ENCODE results near the gene USP48. TPM values are rescaled to one million over a fixed set of nuclear protein-coding genes. Genes with fewer than 3 reads are reported as not detected.

USP48 gene
- total RNA-seq, 2 donors from 2014 or later: 72.8 to 130 TPM

DNA sequence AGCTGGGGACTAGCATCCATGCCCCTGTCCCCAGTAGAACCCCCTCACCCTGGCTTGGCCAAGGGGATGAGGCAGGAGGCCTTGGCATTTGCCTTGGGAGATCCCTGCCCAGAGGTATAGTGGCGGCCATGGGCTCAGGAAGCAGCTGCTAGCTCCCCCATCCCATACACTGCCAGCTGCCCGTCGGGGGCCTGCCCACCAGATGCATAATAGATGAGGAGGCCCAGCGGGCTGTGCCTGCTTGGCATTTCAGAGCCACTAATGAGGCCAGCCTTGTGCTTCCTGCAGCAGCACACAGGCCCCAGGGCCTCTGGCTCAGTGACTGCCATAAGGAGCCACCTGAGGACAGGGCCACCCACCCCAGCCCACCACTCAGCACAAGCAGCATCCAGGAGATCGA, 137.4 kb downstream of the USP48 start:
- ATAC-seq: no peak
- Mint-ChIP-seq H3K4me1 (ENCODE audit: low read depth in 2 of 2) (peaks cover 0 to 2% of the 10 kb centered on the region in 2 donors), H3K27me3 (peaks cover 19 to 27% of the 10 kb centered on the region in 2 donors)

DNA sequence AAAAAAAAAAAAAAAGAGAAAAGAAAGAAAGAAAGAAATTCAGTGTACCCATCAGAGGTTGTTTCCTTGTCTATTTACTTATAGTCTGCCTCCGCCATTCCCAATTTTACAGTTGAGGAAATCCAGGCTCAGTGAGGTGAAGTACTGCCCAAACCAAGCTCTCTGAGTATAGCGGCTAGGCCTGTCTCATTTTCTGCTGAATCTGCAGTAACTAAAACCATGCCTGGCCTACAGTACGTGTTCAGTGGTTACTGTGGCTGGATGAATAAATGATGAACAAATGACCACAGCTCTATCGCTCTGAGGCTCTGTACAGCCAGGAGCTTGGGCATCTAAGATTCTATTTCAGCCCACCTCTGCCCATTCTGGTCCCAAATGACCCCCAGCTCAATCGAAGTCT, 138.0 kb downstream of the USP48 start:
- Mint-ChIP-seq H3K36me3 (no peaks in the 10 kb centered on the region), H3K27ac (no peak overlapping the region), H3K4me3 (no peak overlapping the region), H3K9me3 (no peaks in the 10 kb centered on the region), H3K4me1 (ENCODE audit: low read depth in 2 of 2) (peaks cover 0 to 2% of the 10 kb centered on the region in 2 donors), H3K27me3 (peaks cover 19 to 27% of the 10 kb centered on the region in 2 donors)
- no peak for ATAC-seq
- DNase-seq (ENCODE audit: low spot score): no peak

More for the DNA sequence above, 137.4 kb downstream of the USP48 start:
- no peak overlapping the region for H3K27ac Mint-ChIP-seq
- DNase-seq (ENCODE audit: low spot score): no peak
- H3K4me3 Mint-ChIP-seq: no peak overlapping the region
- no peaks in the 10 kb centered on the region for H3K9me3 Mint-ChIP-seq
- H3K36me3 Mint-ChIP-seq: no peaks in the 10 kb centered on the region

GRCh38 chr1:21644348-21644747, 138.6 kb downstream of the USP48 start:
- no peak for DNase-seq (ENCODE audit: low spot score)
- peaks cover 0 to 2% of the 10 kb centered on the region in 2 donors for H3K4me1 Mint-ChIP-seq (ENCODE audit: low read depth in 2 of 2)

GRCh38 chr1:21643624-21644023, 139.3 kb downstream of the USP48 start:
- H3K27ac Mint-ChIP-seq: no peak overlapping the region
- DNase-seq (ENCODE audit: low spot score) (no peak), ATAC-seq (no peak)
- no peak overlapping the region for H3K4me3 Mint-ChIP-seq
- H3K36me3 Mint-ChIP-seq: no peaks in the 10 kb centered on the region
- H3K27me3 Mint-ChIP-seq: peaks cover 18% of the 10 kb centered on the region in 2 donors
- peaks cover 0 to 2% of the 10 kb centered on the region in 2 donors for H3K4me1 Mint-ChIP-seq (ENCODE audit: low read depth in 2 of 2)
- H3K9me3 Mint-ChIP-seq: no peaks in the 10 kb centered on the region

More at GRCh38 chr1:21644348-21644747, 138.6 kb downstream of the USP48 start:
- no peak overlapping the region for H3K4me3 Mint-ChIP-seq
- H3K36me3 Mint-ChIP-seq: no peaks in the 10 kb centered on the region
- peaks cover 19 to 26% of the 10 kb centered on the region in 2 donors for H3K27me3 Mint-ChIP-seq
- H3K27ac Mint-ChIP-seq: no peak overlapping the region
- no peaks in the 10 kb centered on the region for H3K9me3 Mint-ChIP-seq
- ATAC-seq: no peak

DNA sequence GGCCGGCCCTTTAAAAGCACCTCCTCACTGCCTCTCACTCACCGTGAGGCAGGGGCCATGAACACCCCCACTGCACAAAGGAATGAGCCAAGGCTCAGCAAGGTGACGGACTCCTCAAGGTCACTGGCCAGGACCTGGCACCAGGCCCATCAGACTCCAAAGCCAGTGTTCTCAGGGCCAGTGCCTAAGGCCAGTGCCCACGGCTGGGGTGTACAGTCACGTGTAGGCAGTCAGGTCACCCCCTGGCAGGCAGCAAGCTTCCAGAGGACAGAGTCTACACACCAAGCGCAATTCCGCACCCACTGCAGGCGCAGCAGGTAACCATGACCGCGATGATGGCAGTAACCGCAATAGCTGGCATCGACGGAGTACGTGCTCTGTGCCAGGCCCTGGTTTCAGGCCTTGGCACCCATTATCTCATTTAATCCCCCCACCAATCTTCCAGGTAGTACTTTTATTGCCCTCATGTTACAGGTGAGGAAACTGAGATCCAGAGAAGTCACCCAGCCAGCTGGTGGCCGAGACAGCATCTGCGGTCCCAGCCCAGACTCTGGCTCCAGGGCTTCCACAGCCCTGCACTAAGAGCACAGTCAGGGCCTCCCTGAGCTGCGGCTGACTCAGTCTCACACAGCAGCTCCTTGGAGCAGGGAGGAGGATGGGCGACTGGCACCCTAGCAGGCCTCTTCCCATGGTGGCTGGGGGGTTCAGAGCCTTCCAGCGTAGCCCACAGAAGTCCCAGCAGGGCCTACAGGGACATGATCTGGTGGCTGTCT, 140.8 kb downstream of the USP48 start:
- Mint-ChIP-seq H3K4me3 (no peak overlapping the region), H3K36me3 (no peaks in the 10 kb centered on the region), H3K27ac (no peak overlapping the region), H3K4me1 (ENCODE audit: low read depth in 2 of 2) (no peaks in the 10 kb centered on the region), H3K27me3 (peaks cover 11 to 14% of the 10 kb centered on the region in 2 donors), H3K9me3 (no peaks in the 10 kb centered on the region)
- DNase-seq (ENCODE audit: low spot score) (no peak), ATAC-seq (no peak)

GRCh38 chr1:21641537-21641936, 141.4 kb downstream of the USP48 start:
- Mint-ChIP-seq H3K27ac (no peak overlapping the region), H3K27me3 (peaks cover 8 to 10% of the 10 kb centered on the region in 2 donors), H3K4me1 (ENCODE audit: low read depth in 2 of 2) (no peaks in the 10 kb centered on the region), H3K9me3 (no peaks in the 10 kb centered on the region), H3K4me3 (no peak overlapping the region), H3K36me3 (no peaks in the 10 kb centered on the region)
- no peak for DNase-seq (ENCODE audit: low spot score)
- ATAC-seq: no peak

DNA sequence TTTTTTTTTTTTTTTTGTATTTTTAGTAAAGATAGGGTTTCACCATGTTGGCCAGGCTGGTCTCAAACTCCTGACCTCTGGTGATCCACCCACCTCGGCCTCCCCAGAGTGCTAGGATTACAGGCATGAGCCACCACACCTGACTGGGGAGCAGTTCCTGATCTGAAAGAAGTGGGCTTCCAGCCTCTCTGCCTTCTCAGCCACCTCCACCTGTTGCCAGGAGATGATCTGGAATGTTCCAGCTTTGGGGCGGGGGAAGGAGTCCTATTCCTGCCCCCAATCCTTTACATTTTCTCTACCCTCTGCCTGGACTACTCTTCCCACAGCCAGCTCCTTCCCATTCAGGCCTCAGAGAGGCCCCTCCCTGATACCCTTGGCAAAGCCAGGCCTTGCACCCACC, 141.9 kb downstream of the USP48 start:
- Mint-ChIP-seq H3K27ac (no peak overlapping the region), H3K4me1 (ENCODE audit: low read depth in 2 of 2) (no peaks in the 10 kb centered on the region), H3K9me3 (no peaks in the 10 kb centered on the region), H3K4me3 (no peak overlapping the region), H3K36me3 (no peaks in the 10 kb centered on the region), H3K27me3 (peaks cover 10% of the 10 kb centered on the region in 2 donors)
- ATAC-seq: no peak
- no peak for DNase-seq (ENCODE audit: low spot score)

GRCh38 chr1:21640653-21641052, 142.3 kb downstream of the USP48 start:
- H3K27me3 Mint-ChIP-seq: peaks cover 10% of the 10 kb centered on the region in 2 donors
- H3K27ac Mint-ChIP-seq: no peak overlapping the region
- no peak overlapping the region for H3K4me3 Mint-ChIP-seq

DNA sequence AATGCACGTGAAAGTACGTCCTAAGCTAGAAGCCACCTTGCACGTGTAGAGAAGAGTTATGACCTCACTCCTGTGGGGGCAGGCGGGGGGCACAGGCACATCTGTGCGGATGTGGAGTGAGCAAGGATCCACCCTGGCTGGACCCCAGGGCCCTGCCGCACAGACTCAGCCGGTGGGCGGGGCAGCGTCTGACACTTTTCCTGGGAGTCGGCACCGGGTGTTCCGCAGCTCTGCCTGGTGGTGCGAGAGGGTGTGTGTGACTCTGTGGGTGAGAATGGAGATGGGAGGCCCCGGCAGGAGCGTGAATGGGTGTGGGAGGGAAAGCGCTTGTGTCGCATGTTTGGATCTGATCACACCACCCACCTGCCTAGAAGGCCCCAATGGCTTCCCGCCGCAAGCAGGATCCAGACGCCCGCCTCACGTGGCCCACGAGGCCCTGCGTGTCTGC, 143.3 kb downstream of the USP48 start:
- Mint-ChIP-seq H3K27ac (no peak overlapping the region), H3K36me3 (no peaks in the 10 kb centered on the region), H3K9me3 (no peaks in the 10 kb centered on the region), H3K27me3 (peaks cover 10 to 13% of the 10 kb centered on the region in 2 donors), H3K4me1 (ENCODE audit: low read depth in 2 of 2) (no peaks in the 10 kb centered on the region), H3K4me3 (no peak overlapping the region)
- DNase-seq (ENCODE audit: low spot score): no peak
- ATAC-seq: no peak

More at GRCh38 chr1:21640653-21641052, 142.3 kb downstream of the USP48 start:
- no peak for DNase-seq (ENCODE audit: low spot score)
- H3K9me3 Mint-ChIP-seq: no peaks in the 10 kb centered on the region
- no peak for ATAC-seq
- H3K4me1 Mint-ChIP-seq (ENCODE audit: low read depth in 2 of 2): no peaks in the 10 kb centered on the region
- H3K36me3 Mint-ChIP-seq: no peaks in the 10 kb centered on the region

DNA sequence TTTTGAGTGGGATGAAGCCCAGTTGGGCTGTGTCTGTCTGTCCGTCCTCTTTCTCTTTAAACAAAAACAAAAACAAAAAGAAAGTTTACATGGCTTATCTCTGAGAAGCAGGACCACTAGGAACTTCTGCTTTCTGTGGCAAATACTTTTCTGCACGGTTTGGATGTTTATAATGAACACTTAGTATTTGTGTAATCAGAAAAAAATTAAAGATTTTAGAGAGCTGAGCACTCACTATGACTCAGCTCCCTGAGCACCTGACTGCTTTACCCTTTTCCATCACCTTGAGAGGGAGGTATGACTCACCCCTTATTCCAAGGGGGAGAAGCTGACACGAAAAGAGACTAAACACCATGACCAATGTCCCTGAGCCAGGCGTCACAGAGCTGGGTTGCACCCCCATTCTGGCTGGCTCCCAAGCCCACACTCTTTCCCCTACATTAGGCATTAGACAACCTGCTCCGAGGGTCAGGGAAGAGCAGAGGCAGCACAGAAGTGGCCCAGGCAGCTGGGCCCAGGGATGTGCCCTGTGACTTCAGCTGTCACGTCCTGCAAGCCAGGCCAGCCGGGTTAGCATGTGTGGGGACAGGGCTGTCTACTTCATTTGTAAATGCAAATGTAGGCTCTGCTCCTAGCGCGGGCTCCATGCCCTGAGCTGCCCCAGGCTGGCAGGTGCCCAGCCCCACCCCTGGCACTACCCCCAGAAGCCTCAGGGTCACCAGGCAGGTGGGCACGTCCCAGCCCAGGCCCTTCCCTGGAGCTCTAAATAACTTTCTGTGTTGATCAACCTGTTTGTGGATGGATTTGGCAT, 144.2 kb downstream of the USP48 start:
- Mint-ChIP-seq H3K27ac (no peak overlapping the region), H3K27me3 (peaks cover 9 to 11% of the 10 kb centered on the region in 2 donors), H3K36me3 (no peaks in the 10 kb centered on the region), H3K4me3 (no peak overlapping the region), H3K9me3 (no peaks in the 10 kb centered on the region), H3K4me1 (ENCODE audit: low read depth in 2 of 2) (no peaks in the 10 kb centered on the region)
- ATAC-seq (no peak), DNase-seq (ENCODE audit: low spot score) (no peak)

- Mint-ChIP-seq H3K27ac (no peak overlapping the region), H3K4me3 (no peak overlapping the region), H3K27me3 (peaks cover 5 to 14% of the 10 kb centered on the region in 2 donors), H3K36me3 (no peaks in the 10 kb centered on the region), H3K9me3 (no peaks in the 10 kb centered on the region), H3K4me1 (ENCODE audit: low read depth in 2 of 2) (no peaks in the 10 kb centered on the region)
- ATAC-seq (no peak), DNase-seq (ENCODE audit: low spot score) (no peak)
These were observed 145.4 kb downstream of the USP48 start for GRCh38 chr1:21637514-21637913.

- Mint-ChIP-seq H3K36me3 (no peaks in the 10 kb centered on the region), H3K27me3 (peaks cover 5 to 14% of the 10 kb centered on the region in 2 donors), H3K9me3 (no peaks in the 10 kb centered on the region), H3K4me3 (no peak overlapping the region), H3K27ac (no peak overlapping the region), H3K4me1 (ENCODE audit: low read depth in 2 of 2) (no peaks in the 10 kb centered on the region)
- DNase-seq (ENCODE audit: low spot score): no peak
- no peak for ATAC-seq
These were observed 146.9 kb downstream of the USP48 start for GRCh38 chr1:21636029-21636428.

GRCh38 chr1:21634806-21635535, 148.0 kb downstream of the USP48 start:
- no peaks in the 10 kb centered on the region for H3K9me3 Mint-ChIP-seq
- no peak overlapping the region for H3K27ac Mint-ChIP-seq
- H3K4me1 Mint-ChIP-seq (ENCODE audit: low read depth in 2 of 2): no peaks in the 10 kb centered on the region
- DNase-seq (ENCODE audit: low spot score): no peak
- H3K36me3 Mint-ChIP-seq: no peaks in the 10 kb centered on the region
- ATAC-seq: no peak
- H3K4me3 Mint-ChIP-seq: no peak overlapping the region
- H3K27me3 Mint-ChIP-seq: peaks cover 5 to 18% of the 10 kb centered on the region in 2 donors

Measured in natural killer cell treated with Interleukin-12 subunit alpha and Interleukin-12 subunit beta and Interleukin-15 and Interleukin-18, amount 100 ng/mL, for 72 hours (primary cell).